K562 (cell line): Measurements from ENCODE around the gene MN1. TPM values are rescaled to one million over a fixed set of nuclear protein-coding genes. Genes with fewer than 3 reads are reported as not detected.

Source experiments
- ATAC-seq: fragments of 200-7000 bp; cut with Tn5 transposase; 3 replicates; pipeline ENCODE4 v1.9.1; 2020; ENCODE audit warnings: moderate library complexity
- BruUV-seq: library from RNA; stranded (reverse); fragments of 400-500 nt; replicated peaks from 2 replicates; lab custom pipeline; 2021; lab: Mats Ljungman, UMichigan
- CTCF ChIA-PET: fragments of 300-600 bp; formaldehyde crosslinking; extraction: SDS; loops from one replicate; lab custom pipeline; 2021; ENCODE audit warnings: low intra/inter-chr PET ratio; lab: Yijun Ruan, JAX
- POLR2A ChIA-PET: fragments of 300-600, 350-650 bp; sonication (Branson Sonifier 250); formaldehyde crosslinking; extraction: SDS; loops from one replicate; lab custom pipeline; 2021; ENCODE audit warnings: antibody characterized with exemption, inconsistent platforms; lab: Yijun Ruan, JAX
- DNase-seq, 4 experiments: peaks; one replicate each; pipeline versions ENCODE4 v3.0.0 to v3.0.0-alpha.2; 2011 to 2018; ENCODE audit warnings: low spot score in 3 of 4, mixed read lengths in 3 of 4; ENCODE audit errors: extremely low read depth in 1 of 4
- FAIRE-seq: peaks from 2 replicates; lab custom pipeline; 2011; peaks lifted over from hg19 to GRCh38; lab: Jason Lieb, UNC
- H2AFZ ChIP-seq: 2 replicates; pipeline ENCODE4 v1.6.0; 2011; ENCODE audit warnings: low read depth, low read length, control low read depth, inconsistent platforms
- H3K27ac ChIP-seq: fragments of 200-600 bp; 3 replicates; pipeline ENCODE4 v1.8.0; 2011; ENCODE audit warnings: low read depth, mild to moderate bottlenecking, control low read depth, inconsistent platforms, low read length, moderate library complexity, mixed read lengths; ENCODE audit errors: extremely low read depth
- H3K27me3 ChIP-seq, 2 experiments: fragments of 300-600 bp in 1 of 2; 2 replicates in 1 of 2; 3 replicates in 1 of 2; pipeline versions ENCODE4 v1.6.0 to v1.8.0; 2011; ENCODE audit warnings: inconsistent platforms in 2 of 2, low read length in 2 of 2, mild to moderate bottlenecking in 1 of 2, mixed read lengths in 1 of 2, moderate library complexity in 1 of 2; ENCODE audit not compliant: control insufficient read depth in 2 of 2, insufficient read depth in 2 of 2
- H3K36me3 ChIP-seq: fragments of 300-600 bp; 3 replicates; pipeline ENCODE4 v1.8.0; 2011; ENCODE audit warnings: mild to moderate bottlenecking, low read length, inconsistent platforms; ENCODE audit not compliant: control insufficient read depth, insufficient read depth
- H3K4me1 ChIP-seq, 2 experiments: fragments of 200-600 bp in 1 of 2; replicated peaks in 1 of 2; 2 replicates in 1 of 2; 3 replicates in 1 of 2; pipeline versions ENCODE4 v1.5.1 to v1.8.0; 2011; ENCODE audit warnings: inconsistent platforms in 2 of 2, low read length in 2 of 2, mild to moderate bottlenecking in 1 of 2, mixed read lengths in 1 of 2, moderate library complexity in 1 of 2; ENCODE audit not compliant: control insufficient read depth in 2 of 2, insufficient read depth in 2 of 2
- H3K4me2 ChIP-seq: 2 replicates; pipeline ENCODE4 v1.6.1; 2011; ENCODE audit warnings: low read length, control low read depth, inconsistent platforms, mixed read lengths; ENCODE audit not compliant: insufficient read depth
- H3K4me3 ChIP-seq: fragments of 200-600 bp; sonication (generic), shearing (Covaris generic); 2 replicates; pipeline ENCODE4 v1.5.1; 2016; ENCODE audit warnings: control low read depth, inconsistent platforms
- H3K79me2 ChIP-seq: fragments of 200-600 bp; 3 replicates; pipeline ENCODE4 v1.8.0; 2011; ENCODE audit warnings: low read length, inconsistent platforms; ENCODE audit not compliant: control insufficient read depth, insufficient read depth
- H3K9ac ChIP-seq, 2 experiments: 2 replicates each; pipeline versions ENCODE4 v1.6.0 to v1.6.1; 2011; ENCODE audit warnings: low read depth in 2 of 2, low read length in 2 of 2, control low read depth in 1 of 2, inconsistent platforms in 1 of 2, mild to moderate bottlenecking in 1 of 2, mixed read lengths in 1 of 2; ENCODE audit not compliant: insufficient read depth in 1 of 2
- H3K9me1 ChIP-seq: one replicate; pipeline ENCODE4 v1.6.0; 2011; ENCODE audit warnings: inconsistent platforms, mild to moderate bottlenecking, low read length, moderate library complexity; ENCODE audit not compliant: control insufficient read depth, insufficient read depth
- H3K9me3 ChIP-seq: replicated peaks from 2 replicates; pipeline ENCODE4 v1.5.1; 2011; ENCODE audit warnings: low read depth, low read length, inconsistent platforms; ENCODE audit not compliant: control insufficient read depth, insufficient read depth
- H4K20me1 ChIP-seq: replicated peaks from 2 replicates; pipeline ENCODE4 v1.6.1; 2011; ENCODE audit warnings: low read length, inconsistent platforms, mixed read lengths; ENCODE audit not compliant: control insufficient read depth, insufficient read depth
- ARID2 ChIP-seq: fragments of 450-650 bp; IDR thresholded peaks from 2 replicates; pipeline ENCODE4 v1.6.1; 2017; ENCODE audit warnings: antibody characterized with exemption, mild to moderate bottlenecking
- ATF4 ChIP-seq: fragments of 450-650 bp; formaldehyde crosslinking; IDR thresholded peaks from 2 replicates; pipeline ENCODE4 v1.4.0; 2022; ENCODE audit warnings: mild to moderate bottlenecking, moderate library complexity
- BRF1 ChIP-seq: IDR thresholded peaks from 3 replicates; pipeline ENCODE4 v1.6.1; 2011; ENCODE audit warnings: borderline replicate concordance, mild to moderate bottlenecking; ENCODE audit not compliant: insufficient read length; ENCODE audit errors: extremely low read depth
- CBX3 ChIP-seq, 2 experiments: IDR thresholded peaks; 1 replicate in 1 of 2; 2 replicates in 1 of 2; pipeline ENCODE4 v1.6.1; 2012; ENCODE audit warnings: inconsistent platforms in 2 of 2, low read length in 2 of 2, borderline replicate concordance in 1 of 2, control low read depth in 1 of 2
- ELF2 ChIP-seq: fragments of 250-450 bp; sonication (Bioruptor Pico); IDR thresholded peaks from 2 replicates; pipeline ENCODE4 v1.5.0; 2021; ENCODE audit warnings: mild to moderate bottlenecking
- FOS ChIP-seq: IDR thresholded peaks from 3 replicates; pipeline ENCODE4 v1.6.1; 2011; ENCODE audit not compliant: insufficient read length; ENCODE audit errors: extremely low read depth
- FOXP4 ChIP-seq: sonication (generic); formaldehyde crosslinking; IDR thresholded peaks from 2 replicates; pipeline ENCODE4 v1.8.0; 2022; ENCODE audit warnings: mild to moderate bottlenecking, missing genetic modification reagents, borderline replicate concordance
- MLX ChIP-seq, 2 experiments: fragments of 450-650 bp in 1 of 2; sonication (generic) in 1 of 2; formaldehyde crosslinking; conservative IDR thresholded peaks; 2 replicates each; pipeline versions ENCODE4 v1.4.0 to v1.8.1; 2020 to 2022; ENCODE audit warnings: mild to moderate bottlenecking in 1 of 2, missing genetic modification reagents in 1 of 2
- RBM39 ChIP-seq: fragments of 200-400 bp; formaldehyde crosslinking; optimal IDR thresholded peaks from 2 replicates; pipeline ENCODE3; 2018; ENCODE audit warnings: low read depth, low read length
- SMARCE1 ChIP-seq: fragments of 450-650 bp; IDR thresholded peaks from 2 replicates; pipeline ENCODE4 v1.7.1; 2016; ENCODE audit warnings: mild to moderate bottlenecking
- SNIP1 ChIP-seq: fragments of 450-650 bp; IDR thresholded peaks from 2 replicates; pipeline ENCODE4 v1.7.1; 2017; ENCODE audit warnings: low read depth, mild to moderate bottlenecking
- ZFX ChIP-seq: sonication (generic); formaldehyde crosslinking; IDR thresholded peaks from 2 replicates; pipeline ENCODE4 v1.8.0; 2022; ENCODE audit warnings: mild to moderate bottlenecking, missing genetic modification reagents, moderate library complexity
- ZNF444 ChIP-seq: fragments of 250-450 bp; sonication (Bioruptor Pico); IDR thresholded peaks from 2 replicates; pipeline ENCODE4 v1.4.0; 2020; ENCODE audit warnings: mild to moderate bottlenecking, moderate library complexity
- ZNF609 ChIP-seq: sonication (generic); formaldehyde crosslinking; IDR thresholded peaks from 2 replicates; pipeline ENCODE4 v1.8.1; 2023; ENCODE audit warnings: missing genetic modification reagents, mild to moderate bottlenecking, borderline replicate concordance
- ZNF766 ChIP-seq: fragments of 200-800 bp; sonication (Bioruptor generic); conservative IDR thresholded peaks from 2 replicates; pipeline ENCODE4 v1.6.1; 2016; ENCODE audit warnings: missing genetic modification characterization, missing compliant biosample characterization
- WGBS: fragments of 100-300 bp; shearing (Covaris generic); methylation state at CpG from one replicate; pipeline ENCODE4 v1.1.6; 2016; ENCODE audit warnings: low coverage, mixed read lengths; ENCODE audit not compliant: insufficient coverage; ENCODE audit errors: missing lambda C conversion rate; 5-methylcytosine and 5-hydroxymethylcytosine counted together
- in situ Hi-C: fragments of 300-500 bp; cut with MboI; formaldehyde crosslinking; loops from 4 replicates; pipeline ENCODE4 v1.15.0; 2018; ENCODE audit warnings: inconsistent platforms, mixed read lengths
- intact Hi-C: fragments of 100-400 bp; cut with micrococcal nuclease; formaldehyde crosslinking; loops from 2 replicates; pipeline ENCODE4 v1.14.2; 2022
- polyA plus RNA-seq, 8 experiments: library from polyadenylated mRNA; depleted of rRNA in 4 of 8; stranded (reverse) in 5 of 8; unstranded in 3 of 8; fragments of >200 nt; fragmentation: Nextera tagmentation in 2 of 8; fragmentation: Illumina TruSeq in 1 of 8; extraction: Ambion mirVana in 2 of 8; extraction: Trizol in 1 of 8; gene quantifications; 2 replicates each; pipeline versions ENCODE4 v1.2.1 to v1.2.3, GENCODE V29; 2011 to 2014; ENCODE audit warnings: inconsistent platforms in 1 of 8, missing spikeins in 1 of 8
- total RNA-seq, 7 experiments: library from RNA; depleted of rRNA in 6 of 7; stranded (reverse); fragments of >200 nt in 6 of 7; fragmentation: Illumina TruSeq in 2 of 7; extraction: Trizol in 2 of 7; gene quantifications; 2 replicates each; pipeline versions ENCODE4 v1.2.1 to v1.2.3, GENCODE V29; 2011 to 2021; ENCODE audit warnings: low replicate concordance in 1 of 7

The MN1 gene
- total and polyA plus RNA-seq, 9 of the 15 experiments (the other 6 are each of a cell fraction or from before 2014, with no cell fraction given): under 0.01 to 0.05 (median 0.03) TPM; not detected in 5

GRCh38 chr22:27776650-27776958 lies 25.0 kb downstream of the MN1 start:
- H3K4me2 ChIP-seq: no peak overlapping the region
- in situ Hi-C loops: no loop called here
- H3K27me3 ChIP-seq: peaks cover 5 to 23% of the 10 kb centered on the region in 2 experiments; a peak in 2 of 5 replicates
- H3K4me1 ChIP-seq: no peaks in the 10 kb centered on the region; a peak in 1 of 5 replicates
- H3K36me3 ChIP-seq: no peaks in the 10 kb centered on the region
- H2AFZ ChIP-seq: no peak overlapping the region
- no peak overlapping the region for H3K4me3 ChIP-seq
- DNase-seq (no peak), ATAC-seq (no peak), FAIRE-seq (no peak)
- BruUV-seq: no TSS peak
- no peak overlapping the region for H3K9ac ChIP-seq
- intact Hi-C loops: no loop called here
- CTCF ChIA-PET: no interaction called here
- POLR2A ChIA-PET: no interaction called here
- WGBS: 3% methylated on average over 5 of the region's 8 CpGs
- H3K9me3 ChIP-seq: 0 out of 2 replicates have a peak, but pooled peaks cover 2% of the 10 kb centered on the region
- no peaks in the 10 kb centered on the region for H3K79me2 ChIP-seq
- H3K9me1 ChIP-seq: no peaks in the 10 kb centered on the region
- H4K20me1 ChIP-seq: no peaks in the 10 kb centered on the region
- H3K27ac ChIP-seq: no peak overlapping the region
- no peak for TF ChIP-seq SMARCE1
- no peak for TF ChIP-seq FOXP4
- no peak for TF ChIP-seq BRF1
- TF ChIP-seq CBX3 (IDR thresholded peaks at IDR 0.05; ENCODE audit: borderline replicate concordance in 1 of 2, low read length in 2 of 2): no peak
- TF ChIP-seq SNIP1: no peak
- TF ChIP-seq MLX (CRISPR knock-in tag; conservative IDR thresholded peaks at IDR 0.05): no peak
- TF ChIP-seq ATF4 (CRISPR knock-in tag): no peak
- no peak for TF ChIP-seq RBM39
- no peak for TF ChIP-seq ZFX
- TF ChIP-seq ZNF766: no peak
- no peak for TF ChIP-seq ZNF444 (CRISPR knock-in tag)
- no peak for TF ChIP-seq FOS
- TF ChIP-seq ZNF609: no peak
- TF ChIP-seq ELF2 (CRISPR knock-in tag): no peak
- TF ChIP-seq ARID2: no peak
